ENCODE measurements around the gene DOCK1.

Gene DOCK1

GRCh38 chr10:127415116-127415515 lies 509.9 kb downstream of the DOCK1 start:
- no peak for DNase-seq

- no peak for DNase-seq
Measured at GRCh38 chr10:127415901-127416581, 510.8 kb downstream of the DOCK1 start.

GRCh38 chr10:127417031-127417430 lies 511.8 kb downstream of the DOCK1 start:
- no peak for DNase-seq

- no peak for DNase-seq
Measured at GRCh38 chr10:127417686-127418401, 512.6 kb downstream of the DOCK1 start.

GRCh38 chr10:127418536-127419168 lies 513.4 kb downstream of the DOCK1 start:
- no peak for DNase-seq

- no peak for DNase-seq
Measured at GRCh38 chr10:127420138-127420684, 515.0 kb downstream of the DOCK1 start.

- no peak for DNase-seq
Measured at GRCh38 chr10:127423218-127423915, 518.1 kb downstream of the DOCK1 start.

GRCh38 chr10:127424594-127425264 lies 519.5 kb downstream of the DOCK1 start:
- DNase-seq = no peak

- no peak for DNase-seq
Measured at GRCh38 chr10:127426746-127427145, 521.5 kb downstream of the DOCK1 start.

GRCh38 chr10:127427926-127428325 lies 522.7 kb downstream of the DOCK1 start:
- DNase-seq = no peak

GRCh38 chr10:127428385-127428980 lies 523.3 kb downstream of the DOCK1 start:
- no peak for DNase-seq

- DNase-seq = no peak
Measured at GRCh38 chr10:127429601-127430312, 524.5 kb downstream of the DOCK1 start.

GRCh38 chr10:127431525-127431924 lies 526.3 kb downstream of the DOCK1 start:
- no peak for DNase-seq

- no peak for DNase-seq
Measured at GRCh38 chr10:127434006-127434405, 528.8 kb downstream of the DOCK1 start.

- DNase-seq = no peak
Measured at GRCh38 chr10:127435246-127435645, 530.0 kb downstream of the DOCK1 start.

- DNase-seq = no peak
Measured at GRCh38 chr10:127440371-127440770, 535.1 kb downstream of the DOCK1 start.

GRCh38 chr10:127441350-127442219 lies 536.4 kb downstream of the DOCK1 start:
- DNase-seq = no peak

GRCh38 chr10:127442220-127442525 lies 536.9 kb downstream of the DOCK1 start:
- no peak for DNase-seq

GRCh38 chr10:127444155-127444554 lies 538.9 kb downstream of the DOCK1 start:
- no peak for DNase-seq

- DNase-seq = no peak
Measured at GRCh38 chr10:127447197-127447596, 542.0 kb downstream of the DOCK1 start.

- no peak for DNase-seq
Measured at GRCh38 chr10:127449490-127449889, 544.3 kb downstream of the DOCK1 start.

All from Kasumi-1 (cell line).